Keratinocyte (primary cell): Measurements from ENCODE around the gene AKR1C8.

Source experiments
- CTCF ChIP-seq, 3 experiments: IDR thresholded peaks in 1 of 3; conservative IDR thresholded peaks in 1 of 3; optimal IDR thresholded peaks in 1 of 3; 2 replicates in 2 of 3; 3 replicates in 1 of 3; pipeline versions ENCODE3 to v1.5.1; 2011; ENCODE audit warnings: low read length in 3 of 3, mild to moderate bottlenecking in 3 of 3, moderate library complexity in 2 of 3, control low read depth in 1 of 3, inconsistent platforms in 1 of 3; ENCODE audit not compliant: insufficient read depth in 2 of 3; ENCODE audit errors: extremely low read depth in 1 of 3
- EZH2 ChIP-seq: IDR thresholded peaks from one replicate; pipeline ENCODE4 v1.6.1; 2012; ENCODE audit warnings: inconsistent platforms, mild to moderate bottlenecking, low read length, moderate library complexity

GRCh38 chr10:5199398-5199797 lies 14.4 kb upstream of the AKR1C8 start:
- TF ChIP-seq CTCF (optimal IDR thresholded peaks at IDR 0.05 in 1 of 3, IDR thresholded peaks at IDR 0.05 in 1 of 3, conservative IDR thresholded peaks at IDR 0.05 in 1 of 3; ENCODE audit: extremely low read depth in 1 of 3, insufficient read depth in 2 of 3, low read length in 3 of 3) (peak in 2 of 3 experiments; percentile 11 to 16), EZH2 (no peak)
